Activated T-cell treated with anti-CD3 and anti-CD28 coated beads for 24 hours (primary cell): Measurements from ENCODE around the gene PPP2R5E.
"Not testable (repeated sequence)": the region's sequence is repeated elsewhere in the genome, so short reads cannot be mapped to it uniquely, and the experiment has no call there.

ENCODE experiments used
- DNase-seq: peaks from one replicate; pipeline ENCODE4 v3.0.0-alpha.2; 2020; ENCODE audit warnings: low read depth

PPP2R5E gene

DNA sequence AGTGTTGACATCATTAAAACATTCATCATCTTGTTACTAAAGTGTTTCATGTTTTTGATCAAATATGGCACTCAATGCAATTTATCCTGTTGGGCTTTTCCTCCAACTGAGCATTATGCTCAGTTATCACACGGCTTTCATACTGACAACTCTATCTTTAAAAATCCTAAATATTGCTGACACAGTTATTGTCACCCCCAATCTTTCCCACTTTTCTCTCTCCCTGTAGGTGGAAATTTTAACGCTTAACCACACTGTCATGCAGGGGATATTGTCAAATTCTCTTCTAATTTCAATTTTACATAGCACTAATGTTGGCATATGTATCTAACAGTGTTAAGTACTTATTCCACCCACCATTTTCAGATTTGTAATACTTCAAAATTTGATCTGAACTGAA lies 164.7 kb downstream of the PPP2R5E start:
- no peak for DNase-seq

DNA sequence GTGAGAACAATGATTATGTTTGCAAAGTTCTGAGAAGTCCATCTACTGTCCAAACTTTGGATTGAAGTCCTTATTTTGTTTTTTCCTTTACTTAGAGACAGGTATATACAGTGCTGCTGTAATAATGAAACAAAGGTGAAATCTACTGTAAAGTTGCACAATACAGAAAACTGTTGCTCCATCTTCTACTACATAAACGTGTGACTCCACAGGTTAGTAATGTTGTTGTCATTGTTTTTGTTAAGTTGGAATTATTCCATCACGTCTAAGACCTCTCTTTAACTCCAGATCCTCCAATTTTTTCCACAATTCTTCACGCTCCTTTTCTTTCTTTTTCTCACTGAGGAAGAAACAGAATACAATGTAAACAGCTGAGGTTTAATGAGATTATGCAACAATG lies 167.4 kb downstream of the PPP2R5E start:
- no peak for DNase-seq

DNA sequence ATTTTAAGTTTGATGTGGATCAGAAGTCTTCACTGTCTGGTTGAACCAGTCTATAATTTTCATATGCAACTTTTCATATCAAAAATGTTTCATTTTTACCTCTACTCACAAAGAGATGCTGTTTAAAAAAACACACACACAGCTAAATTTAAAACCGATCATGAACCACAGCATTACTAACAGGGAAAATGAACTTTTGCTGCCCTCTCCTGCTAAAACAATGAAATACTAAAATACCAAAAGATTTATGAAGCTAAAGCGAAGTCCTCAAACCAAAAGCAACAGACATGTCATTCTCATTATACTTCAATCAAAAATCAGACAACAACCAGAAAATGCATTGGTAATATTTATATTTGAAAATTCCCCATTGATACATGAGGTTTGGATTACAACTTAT lies 171.6 kb downstream of the PPP2R5E start:
- DNase-seq, result not testable (repeated sequence)

- DNase-seq, result no peak
Measured at GRCh38 chr14:63371033-63371432, 172.1 kb downstream of the PPP2R5E start.

- no peak for DNase-seq
Measured at GRCh38 chr14:63367742-63368364, 175.3 kb downstream of the PPP2R5E start.

GRCh38 chr14:63362389-63362819 lies 180.8 kb downstream of the PPP2R5E start:
- no peak for DNase-seq

GRCh38 chr14:63361790-63362189 lies 181.4 kb downstream of the PPP2R5E start:
- DNase-seq, result no peak

DNA sequence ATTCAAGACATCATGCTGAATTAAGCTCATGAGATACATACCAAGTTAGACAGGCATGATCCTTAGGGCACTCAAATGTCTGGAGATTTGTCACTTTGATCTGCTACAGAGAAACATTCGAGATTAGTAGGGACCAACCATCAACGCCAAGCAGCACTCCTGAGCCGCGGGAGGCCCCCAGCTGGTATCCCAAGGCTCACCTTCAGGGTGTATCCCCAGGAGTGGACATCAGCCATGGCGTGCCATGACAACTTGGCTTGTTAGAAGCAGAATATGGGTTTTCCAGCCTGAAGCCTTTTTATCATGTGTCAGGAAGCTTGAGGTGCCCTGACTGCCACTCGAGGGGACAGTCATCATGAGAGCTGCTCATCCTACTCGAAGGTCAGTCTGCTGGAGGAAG lies 185.3 kb downstream of the PPP2R5E start:
- DNase-seq, result no peak

- no peak for DNase-seq
Measured at GRCh38 chr14:63345826-63346225, 197.4 kb downstream of the PPP2R5E start.

DNA sequence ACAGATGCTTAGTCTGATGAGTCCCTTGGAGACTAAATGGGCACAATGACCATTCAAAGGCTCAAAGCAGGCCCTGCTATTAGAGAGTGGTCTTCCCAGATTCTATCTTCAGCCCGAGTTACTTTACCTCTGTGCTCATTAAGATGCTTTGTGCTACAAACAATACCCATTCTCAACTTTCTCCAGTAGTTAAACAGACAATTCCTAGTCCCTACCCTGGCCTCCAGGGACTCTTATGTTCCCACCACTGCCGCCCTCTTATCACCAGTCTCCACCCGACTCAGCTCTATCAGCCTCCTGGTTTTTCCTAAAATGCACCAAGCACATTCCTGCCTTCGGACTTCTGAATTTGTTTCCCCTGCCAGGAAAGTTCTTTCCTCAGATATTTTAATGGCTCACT lies 198.8 kb downstream of the PPP2R5E start:
- no peak for DNase-seq

DNA sequence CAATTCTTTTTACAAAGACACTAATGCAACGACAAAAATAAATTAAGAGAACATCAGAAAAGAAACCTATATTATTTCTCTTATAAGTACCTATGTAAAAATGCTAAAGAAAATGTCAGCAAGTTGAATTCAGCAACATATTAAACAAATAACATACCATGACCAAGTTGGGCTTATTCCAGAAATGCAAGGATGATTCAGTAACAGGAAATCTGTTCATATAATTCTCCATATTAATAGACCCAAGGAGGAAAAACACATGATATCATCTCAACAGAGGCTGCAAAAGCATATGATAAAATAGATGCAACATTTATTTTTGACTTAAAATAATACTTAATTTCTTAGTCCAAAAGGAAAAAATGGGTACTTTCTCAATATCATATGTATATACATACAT lies 199.3 kb downstream of the PPP2R5E start:
- no peak for DNase-seq

DNA sequence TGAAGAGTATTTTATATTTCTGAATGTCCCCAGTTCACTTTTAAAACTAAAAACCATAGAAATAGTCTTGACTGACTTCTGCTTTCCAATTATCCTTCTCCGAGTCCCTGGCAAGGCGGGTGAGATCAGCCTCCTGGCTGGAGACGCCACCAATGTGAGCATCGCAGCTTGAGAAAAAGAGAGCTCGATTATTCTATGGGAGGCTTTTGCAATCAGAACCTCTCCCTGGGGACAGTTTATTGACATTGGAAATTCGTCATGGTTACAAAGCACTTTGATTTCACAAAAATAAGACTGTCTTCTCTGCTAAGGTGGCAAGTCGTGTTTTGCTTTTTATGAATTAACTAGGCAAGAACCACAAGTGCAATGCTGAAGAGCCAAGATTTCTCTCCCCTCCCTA lies 200.8 kb downstream of the PPP2R5E start:
- DNase-seq, result no peak

- no peak for DNase-seq
Measured at GRCh38 chr14:63328787-63329737, 214.1 kb downstream of the PPP2R5E start.

DNA sequence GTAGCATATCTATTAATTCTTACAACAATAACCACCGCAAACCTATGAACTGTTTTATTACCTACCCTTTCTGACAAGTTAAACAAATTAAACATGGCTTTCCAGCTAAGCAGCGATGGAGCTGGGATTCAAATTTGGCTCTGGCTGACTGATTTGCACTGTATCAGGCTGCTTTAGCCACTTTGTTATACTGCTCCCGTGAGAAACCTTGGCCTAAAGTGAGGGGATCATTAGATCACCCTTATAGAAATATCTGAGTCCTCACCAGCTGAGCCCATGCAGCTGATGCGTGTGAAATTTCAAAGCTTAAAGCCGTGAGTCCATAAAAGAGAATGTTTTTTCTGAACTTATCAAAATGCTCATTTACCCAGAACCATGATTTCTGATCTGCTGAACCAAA lies 216.3 kb downstream of the PPP2R5E start:
- no peak for DNase-seq

DNA sequence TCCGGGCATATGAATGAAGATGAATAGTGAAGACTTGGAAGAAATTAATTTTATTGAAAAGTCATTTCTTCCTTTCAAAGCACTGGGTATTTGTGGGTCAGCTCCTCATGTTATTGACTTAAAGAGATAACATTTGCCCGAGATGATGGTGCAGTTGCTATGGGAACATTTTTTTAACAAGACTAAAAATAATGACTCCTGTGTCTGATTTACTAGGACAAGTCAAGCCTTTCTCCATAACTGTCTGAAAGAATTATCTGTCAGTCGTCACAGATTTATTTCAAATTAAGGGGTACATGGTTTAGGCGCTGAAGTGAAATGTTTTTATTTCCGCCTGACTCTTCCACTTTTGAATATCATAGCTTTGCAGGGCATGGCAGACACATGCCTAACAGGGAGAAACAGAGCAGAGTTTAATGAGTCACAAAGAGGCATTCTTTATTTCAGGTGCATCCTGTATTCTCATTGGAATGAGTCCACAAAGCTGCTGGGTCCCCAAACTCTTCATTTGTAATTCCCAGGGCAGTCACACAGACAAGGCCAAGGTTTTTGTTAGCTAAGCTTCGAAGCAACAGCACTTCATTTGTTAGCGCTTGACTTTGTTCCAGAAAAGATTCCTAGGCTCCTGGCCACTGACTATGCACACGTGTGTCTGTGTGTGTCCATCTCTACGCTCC lies 220.1 kb downstream of the PPP2R5E start:
- no peak for DNase-seq

- DNase-seq, result no peak
Measured at GRCh38 chr14:63322472-63322871, 220.7 kb downstream of the PPP2R5E start.
